IMR-90 (cell line): ENCODE measurements around the gene CYP4V2. TPM values are rescaled to one million over a fixed set of nuclear protein-coding genes. Genes with fewer than 3 reads are reported as not detected.

Source experiments
- ATAC-seq: fragments of 200-7000 bp; cut with Tn5 transposase; 2 replicates; pipeline ENCODE4 v1.9.1; 2020; ENCODE audit warnings: low read depth, mild to moderate bottlenecking, moderate library complexity
- BruUV-seq: library from RNA; stranded (reverse); fragments of 400-500 nt; replicated peaks from 2 replicates; lab custom pipeline; 2021; lab: Mats Ljungman, UMichigan
- CTCF ChIA-PET: fragments of 300-600 bp; formaldehyde crosslinking; extraction: SDS; loops from one replicate; lab custom pipeline; 2021; ENCODE audit warnings: antibody characterized with exemption; lab: Yijun Ruan, JAX
- POLR2A ChIA-PET: fragments of 300-600 bp; sonication (Branson Sonifier 250); formaldehyde crosslinking; loops from one replicate; lab custom pipeline; 2022; ENCODE audit warnings: antibody characterized with exemption; ENCODE audit not compliant: unreplicated experiment; lab: Charles Lee
- DNase-seq: peaks from one replicate; pipeline ENCODE4 v3.0.0; 2013
- H2AFZ ChIP-seq: replicated peaks from 2 replicates; pipeline ENCODE3; 2013; ENCODE audit warnings: low read length, mild to moderate bottlenecking; ENCODE audit not compliant: poor library complexity
- H2AK5ac ChIP-seq: 2 replicates; pipeline ENCODE4 v1.6.1; 2013; ENCODE audit warnings: low read depth, low read length, inconsistent platforms
- H2AK9ac ChIP-seq: replicated peaks from 2 replicates; pipeline ENCODE3; 2013; ENCODE audit warnings: mild to moderate bottlenecking, low read depth, low read length, moderate library complexity; ENCODE audit not compliant: poor library complexity
- H2BK120ac ChIP-seq: 2 replicates; pipeline ENCODE4 v1.6.1; 2013; ENCODE audit warnings: low read depth, low read length, inconsistent platforms
- H2BK15ac ChIP-seq: 3 replicates; pipeline ENCODE4 v1.6.1; 2013; ENCODE audit warnings: low read depth, low read length, inconsistent platforms
- H2BK20ac ChIP-seq: 2 replicates; pipeline ENCODE4 v1.6.1; 2013; ENCODE audit warnings: low read depth, mild to moderate bottlenecking, inconsistent platforms, low read length, moderate library complexity
- H2BK5ac ChIP-seq: 2 replicates; pipeline ENCODE4 v1.6.1; 2013; ENCODE audit warnings: mild to moderate bottlenecking, low read depth, low read length, inconsistent platforms; ENCODE audit not compliant: poor library complexity, severe bottlenecking
- H3K14ac ChIP-seq: replicated peaks from 2 replicates; pipeline ENCODE4 v1.6.1; 2013; ENCODE audit warnings: low read depth, low read length, inconsistent platforms
- H3K18ac ChIP-seq: 2 replicates; pipeline ENCODE4 v1.6.1; 2013; ENCODE audit warnings: low read depth, low read length, control low read depth
- H3K23ac ChIP-seq: 2 replicates; pipeline ENCODE4 v1.6.1; 2013; ENCODE audit warnings: low read depth, low read length, inconsistent platforms
- H3K27ac ChIP-seq: 2 replicates; pipeline ENCODE4 v1.5.1; 2013; ENCODE audit warnings: mild to moderate bottlenecking, control low read depth, low read length; ENCODE audit not compliant: insufficient read depth
- H3K27me3 ChIP-seq: 2 replicates; pipeline ENCODE4 v1.6.1; 2013; ENCODE audit warnings: low read length; ENCODE audit not compliant: control insufficient read depth, insufficient read depth
- H3K36me3 ChIP-seq: 2 replicates; pipeline ENCODE4 v1.6.1; 2013; ENCODE audit warnings: low read length, mixed read lengths; ENCODE audit not compliant: control insufficient read depth, insufficient read depth
- H3K4ac ChIP-seq: 2 replicates; pipeline ENCODE4 v1.6.1; 2013; ENCODE audit warnings: low read depth, low read length, inconsistent platforms
- H3K4me1 ChIP-seq: 2 replicates; pipeline ENCODE4 v1.6.1; 2013; ENCODE audit warnings: low read length, mixed read lengths; ENCODE audit not compliant: control insufficient read depth, insufficient read depth
- H3K4me2 ChIP-seq: 2 replicates; pipeline ENCODE4 v1.6.1; 2013; ENCODE audit warnings: low read depth, mild to moderate bottlenecking, control low read depth, low read length, moderate library complexity
- H3K4me3 ChIP-seq: 2 replicates; pipeline ENCODE4 v1.5.1; 2013; ENCODE audit warnings: low read depth, mild to moderate bottlenecking, control low read depth, low read length, moderate library complexity; ENCODE audit not compliant: insufficient read depth
- H3K56ac ChIP-seq: 2 replicates; pipeline ENCODE4 v1.6.1; 2013; ENCODE audit warnings: low read length, inconsistent platforms; ENCODE audit not compliant: insufficient read depth; ENCODE audit errors: extremely low read depth
- H3K79me1 ChIP-seq, 2 experiments: 2 replicates each; pipeline ENCODE4 v1.6.1; 2013; ENCODE audit warnings: low read length in 2 of 2, inconsistent platforms in 1 of 2, low read depth in 1 of 2
- H3K9ac ChIP-seq: 2 replicates; pipeline ENCODE4 v1.6.1; 2013; ENCODE audit warnings: low read depth, low read length, control low read depth
- H3K9me1 ChIP-seq: 2 replicates; pipeline ENCODE4 v1.6.1; 2013; ENCODE audit warnings: low read length, inconsistent platforms; ENCODE audit not compliant: insufficient read depth
- H3K9me3 ChIP-seq: 2 replicates; pipeline ENCODE4 v1.6.1; 2013; ENCODE audit warnings: low read length; ENCODE audit not compliant: control insufficient read depth, insufficient read depth
- H4K20me1 ChIP-seq: 2 replicates; pipeline ENCODE4 v1.6.1; 2013; ENCODE audit warnings: low read length, inconsistent platforms; ENCODE audit not compliant: insufficient read depth
- H4K5ac ChIP-seq: 2 replicates; pipeline ENCODE4 v1.6.1; 2013; ENCODE audit warnings: mild to moderate bottlenecking, low read depth, low read length, control low read depth
- H4K8ac ChIP-seq, 2 experiments: 2 replicates each; pipeline ENCODE4 v1.6.1; 2013; ENCODE audit warnings: low read depth in 2 of 2, low read length in 2 of 2, control low read depth in 1 of 2, inconsistent platforms in 1 of 2
- H4K91ac ChIP-seq: 2 replicates; pipeline ENCODE4 v1.6.1; 2013; ENCODE audit warnings: low read depth, low read length, inconsistent platforms; ENCODE audit not compliant: insufficient read depth
- CHD1 ChIP-seq: IDR thresholded peaks from 2 replicates; pipeline ENCODE4 v1.6.1; 2012; ENCODE audit warnings: low read depth, low read length, improper control_type of control experiment
- ELK1 ChIP-seq: fragments of 150-350 bp; IDR thresholded peaks from 2 replicates; pipeline ENCODE4 v1.6.1; 2016; ENCODE audit warnings: low read depth, mild to moderate bottlenecking, low read length, moderate library complexity, borderline replicate concordance
- MAFK ChIP-seq: IDR thresholded peaks from 2 replicates; pipeline ENCODE4 v1.6.1; 2012; ENCODE audit warnings: low read depth, low read length, improper control_type of control experiment
- MXI1 ChIP-seq: IDR thresholded peaks from 2 replicates; pipeline ENCODE4 v1.6.1; 2012; ENCODE audit warnings: low read depth, mild to moderate bottlenecking, low read length, moderate library complexity, borderline replicate concordance
- NFE2L2 ChIP-seq: fragments of 150-350 bp; IDR thresholded peaks from 2 replicates; pipeline ENCODE4 v1.6.1; 2016; ENCODE audit warnings: low read depth, mild to moderate bottlenecking, low read length
- RAD21 ChIP-seq: IDR thresholded peaks from 2 replicates; pipeline ENCODE4 v1.6.1; 2012; ENCODE audit warnings: low read length, improper control_type of control experiment
- RCOR1 ChIP-seq: IDR thresholded peaks from 2 replicates; pipeline ENCODE4 v1.6.1; 2012; ENCODE audit warnings: mild to moderate bottlenecking, low read length, improper control_type of control experiment; ENCODE audit not compliant: insufficient replicate concordance
- USF2 ChIP-seq: fragments of 150-350 bp; IDR thresholded peaks from 2 replicates; pipeline ENCODE4 v1.6.1; 2017; ENCODE audit warnings: mild to moderate bottlenecking, antibody characterized with exemption, low read length, low read depth
- WGBS, 2 experiments: methylation state at CpG; one replicate each; pipeline versions ENCODE4 v1.1.5 to v1.1.7; 2013; ENCODE audit warnings: missing lambda C conversion rate in 2 of 2; ENCODE audit not compliant: insufficient read length in 1 of 2; ENCODE audit errors: extremely low coverage in 2 of 2; 5-methylcytosine and 5-hydroxymethylcytosine counted together
- dilution Hi-C: fragments of 300-500 bp; cut with HindIII; formaldehyde crosslinking; loops from one replicate; pipeline ENCODE4 v1.14.3; 2018; ENCODE audit warnings: low sequenced_read_pairs; ENCODE audit not compliant: unreplicated experiment
- in situ Hi-C: fragments of 300-500 bp; cut with MboI; formaldehyde crosslinking; loops from 3 replicates; pipeline ENCODE4 v1.14.3; 2019; ENCODE audit warnings: low sequenced_read_pairs, inconsistent platforms, mixed read lengths
- intact Hi-C: fragments of 100-400 bp; cut with micrococcal nuclease; formaldehyde crosslinking; loops from 2 replicates; pipeline ENCODE4 v1.10.0; 2022
- polyA plus RNA-seq, 3 experiments: library from polyadenylated mRNA; depleted of rRNA; stranded (reverse); fragments of >200 nt; gene quantifications; 2 replicates each; pipeline ENCODE4 v1.2.3, GENCODE V29; 2012; ENCODE audit warnings: low replicate concordance in 1 of 3
- total RNA-seq: library from RNA; depleted of rRNA; stranded (reverse); fragments of >200 nt; gene quantifications from 2 replicates; pipeline ENCODE4 v1.2.3, GENCODE V29; 2012

Gene CYP4V2
- total and polyA plus RNA-seq, 2 of the 4 experiments (the other 2 are of a cell fraction): 3.9 to 4.1 TPM

GRCh38 chr4:186227221-186227620, 35.9 kb downstream of the CYP4V2 start, which contains the start of gene KLKB1:
KLKB1 (plus strand) TSS chr4:186227507; CDS start chr4:186228196, 689 bp downstream.
- DNase-seq (no peak), ATAC-seq (no peak)
- Histone ChIP-seq H2AFZ (no peak within 1 kb of the TSS), H3K27ac (no peak within 1 kb of the TSS), H2AK9ac (no peak within 1 kb of the TSS), H2AK5ac (no peak within 1 kb of the TSS), H3K79me1 (no peaks in the 10 kb centered on the region), H3K14ac (no peak within 1 kb of the TSS), H2BK15ac (no peak within 1 kb of the TSS), H3K36me3 (no peaks in the 10 kb centered on the region), H3K9me1 (no peaks in the 10 kb centered on the region), H3K23ac (no peak within 1 kb of the TSS), H3K9me3 (no peaks in the 10 kb centered on the region), H3K4ac (no peak within 1 kb of the TSS), H3K4me2 (no peak within 1 kb of the TSS; the same call in 1 of the 2 replicates), H3K9ac (no peak within 1 kb of the TSS), H2BK20ac (no peak within 1 kb of the TSS), H2BK120ac (no peak within 1 kb of the TSS), H3K18ac (no peak within 1 kb of the TSS), H3K56ac (no peak within 1 kb of the TSS), H3K4me1 (no peaks in the 10 kb centered on the region), H2BK5ac (no peak within 1 kb of the TSS), H3K27me3 (no peaks in the 10 kb centered on the region), H4K8ac (no peak within 1 kb of the TSS), H4K20me1 (no peaks in the 10 kb centered on the region), H4K5ac (no peak within 1 kb of the TSS), H4K91ac (no peak within 1 kb of the TSS), H3K4me3 (no peak within 1 kb of the TSS)
- dilution Hi-C loops: no loop called here
- ChIA-PET POLR2A (no interaction called here), CTCF (interaction anchor here (0.7 kb wide), 1 partner anchor 9 kb away, joined by 3 read pairs; no protein-coding TSS in a partner anchor)
- BruUV-seq: no TSS peak
- intact Hi-C loops: no loop called here
- in situ Hi-C loops: no loop called here
- no CpG with 5 or more reads among the region's 5 CpGs for WGBS, 2 experiments
- no peak for TF ChIP-seq MXI1
- no peak for TF ChIP-seq MAFK
- TF ChIP-seq RCOR1: no peak
- no peak for TF ChIP-seq CHD1
- no peak for TF ChIP-seq RAD21
- TF ChIP-seq ELK1: no peak
- no peak for TF ChIP-seq NFE2L2
- no peak for TF ChIP-seq USF2
